COR-L47 (cell line): Measurements from ENCODE around the gene SULF2.
A peak's percentile ranks its signal among the peaks of the same experiment; 100 is the strongest.

Source experiments
- DNase-seq: peaks from one replicate; lab custom pipeline; 2025; lab: John Stamatoyannopoulos, UW

Gene SULF2

GRCh38 chr20:47711046-47711752, 74.1 kb downstream of the SULF2 start:
- no peak for DNase-seq

- DNase-seq: no peak
Observed at GRCh38 chr20:47710665-47711045, 74.6 kb downstream of the SULF2 start.

GRCh38 chr20:47708953-47709833, 76.1 kb downstream of the SULF2 start:
- no peak for DNase-seq

GRCh38 chr20:47708140-47708807, 77.0 kb downstream of the SULF2 start:
- no peak for DNase-seq

GRCh38 chr20:47706345-47706744, 78.9 kb downstream of the SULF2 start:
- no peak for DNase-seq

- no peak for DNase-seq
Observed at GRCh38 chr20:47705497-47705856, 79.8 kb downstream of the SULF2 start.

GRCh38 chr20:47704746-47705496, 80.4 kb downstream of the SULF2 start:
- peak; percentile 25 for DNase-seq

- no peak for DNase-seq
Observed at GRCh38 chr20:47703748-47704147, 81.5 kb downstream of the SULF2 start.

GRCh38 chr20:47701612-47702011, 83.7 kb downstream of the SULF2 start:
- DNase-seq: no peak

- DNase-seq: no peak
Observed at GRCh38 chr20:47700327-47700726, 85.0 kb downstream of the SULF2 start.

- no peak for DNase-seq
Observed at GRCh38 chr20:47699818-47700217, 85.5 kb downstream of the SULF2 start.

GRCh38 chr20:47698142-47698541, 87.1 kb downstream of the SULF2 start:
- no peak for DNase-seq

GRCh38 chr20:47696856-47697255, 88.4 kb downstream of the SULF2 start:
- no peak for DNase-seq

- DNase-seq: no peak
Observed at GRCh38 chr20:47694021-47694818, 91.1 kb downstream of the SULF2 start.

- no peak for DNase-seq
Observed at GRCh38 chr20:47691625-47692024, 93.7 kb downstream of the SULF2 start.

GRCh38 chr20:47689731-47690130, 95.5 kb downstream of the SULF2 start:
- DNase-seq: no peak

- DNase-seq: no peak
Observed at GRCh38 chr20:47688385-47689381, 96.6 kb downstream of the SULF2 start.

- no peak for DNase-seq
Observed at GRCh38 chr20:47687095-47687987, 97.9 kb downstream of the SULF2 start.

GRCh38 chr20:47686545-47686944, 98.7 kb downstream of the SULF2 start:
- no peak for DNase-seq
